GM18867 (cell line): ENCODE results near the gene SH3GLB1.

Source experiments
- ATAC-seq: cut with Tn5 transposase; IDR thresholded peaks from one replicate; pipeline ENCODE4 v1.9.1; 2021; ENCODE audit warnings: mild to moderate bottlenecking, moderate library complexity; ENCODE audit not compliant: unreplicated experiment

SH3GLB1 gene

DNA sequence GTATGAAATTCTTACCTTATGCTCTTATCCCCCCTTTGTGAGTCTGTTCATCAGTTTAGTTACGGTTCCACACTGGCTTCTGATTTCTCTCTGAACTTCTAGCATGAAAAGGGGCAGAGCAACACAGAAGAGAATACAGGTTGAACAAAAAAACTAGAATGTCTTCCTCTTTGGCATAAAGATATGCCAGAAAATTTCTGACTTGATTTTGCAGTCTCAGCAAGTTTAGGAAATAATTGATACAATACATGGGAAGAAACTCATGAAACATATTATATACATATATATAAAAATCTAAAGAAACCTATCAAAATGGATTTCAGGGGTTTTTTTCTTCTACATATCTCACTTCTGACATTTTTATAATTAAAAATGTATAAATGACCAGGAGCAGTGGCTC, 27.0 kb downstream of the SH3GLB1 start:
- ATAC-seq, result no peak

- no peak for ATAC-seq
Measured at GRCh38 chr1:86733340-86733739, 29.0 kb downstream of the SH3GLB1 start.

- peak; percentile 64 for ATAC-seq
Measured at GRCh38 chr1:86739648-86740509, 35.5 kb downstream of the SH3GLB1 start.

DNA sequence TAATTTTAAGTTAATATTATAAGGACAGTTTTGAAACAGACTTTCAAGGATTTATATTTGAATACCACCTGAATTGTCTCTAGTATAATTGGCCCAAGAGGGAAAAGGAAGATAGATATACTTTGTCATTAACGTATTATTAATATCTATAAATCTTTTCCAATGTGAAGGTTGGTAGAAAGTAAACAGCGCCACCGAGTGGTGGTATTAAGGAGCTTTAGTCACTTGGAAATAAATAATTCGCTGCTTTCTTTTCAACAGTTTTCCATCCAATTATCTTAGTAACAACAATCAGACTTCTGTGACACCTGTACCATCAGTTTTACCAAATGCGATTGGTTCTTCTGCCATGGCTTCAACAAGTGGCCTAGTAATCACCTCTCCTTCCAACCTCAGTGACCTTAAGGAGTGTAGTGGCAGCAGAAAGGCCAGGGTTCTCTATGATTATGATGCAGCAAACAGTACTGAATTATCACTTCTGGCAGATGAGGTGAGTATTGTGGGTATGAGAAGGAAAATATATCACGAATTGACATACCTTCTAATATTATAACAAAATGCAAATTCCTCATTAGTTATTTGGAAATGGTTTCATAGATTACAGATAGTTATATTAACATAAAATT, 37.7 kb downstream of the SH3GLB1 start:
- no peak for ATAC-seq

- no peak for ATAC-seq
Measured at GRCh38 chr1:86747304-86747703, 42.9 kb downstream of the SH3GLB1 start.

GRCh38 chr1:86748622-86749373, 44.4 kb downstream of the SH3GLB1 start:
- no peak for ATAC-seq

- no peak for ATAC-seq
Measured at GRCh38 chr1:86750076-86750475, 45.7 kb downstream of the SH3GLB1 start.

DNA sequence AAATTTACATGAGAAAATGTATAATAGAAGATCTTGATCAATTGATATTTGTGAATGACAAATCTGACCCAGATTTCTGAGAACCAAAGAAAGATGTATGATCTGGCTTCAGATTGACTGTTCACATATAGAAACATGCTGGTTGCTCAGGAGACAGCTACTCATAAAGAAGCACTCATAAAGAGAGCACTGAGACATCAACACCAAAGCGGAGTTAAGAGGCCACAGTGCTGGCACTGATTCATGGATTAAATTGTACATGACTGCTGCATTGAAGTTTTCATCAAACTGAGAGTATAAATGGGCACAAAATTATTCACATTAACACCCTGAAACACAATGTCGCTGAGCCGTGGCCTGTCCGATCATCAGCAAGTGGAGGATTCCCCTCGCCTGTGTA, 46.2 kb downstream of the SH3GLB1 start:
- ATAC-seq, result no peak

DNA sequence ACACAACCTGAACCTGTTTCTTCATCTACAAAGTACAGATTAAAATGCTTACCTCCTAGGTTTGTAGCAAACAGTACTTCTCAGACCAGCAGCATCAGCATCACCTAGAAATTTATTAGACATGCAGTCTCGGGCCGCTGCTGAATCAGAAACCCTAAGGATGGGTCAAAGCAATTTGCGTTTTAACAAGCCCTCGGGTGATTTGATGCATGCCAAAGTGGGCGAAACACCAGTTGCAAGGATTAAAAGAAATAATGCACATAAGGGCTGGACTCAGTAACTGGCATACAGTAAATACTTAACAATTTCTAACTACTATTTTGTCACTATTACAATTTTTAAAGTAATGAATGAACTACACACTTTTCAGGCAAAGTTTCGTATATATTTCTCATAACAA, 47.5 kb downstream of the SH3GLB1 start:
- no peak for ATAC-seq

GRCh38 chr1:86753700-86754099, 49.3 kb downstream of the SH3GLB1 start:
- no peak for ATAC-seq

DNA sequence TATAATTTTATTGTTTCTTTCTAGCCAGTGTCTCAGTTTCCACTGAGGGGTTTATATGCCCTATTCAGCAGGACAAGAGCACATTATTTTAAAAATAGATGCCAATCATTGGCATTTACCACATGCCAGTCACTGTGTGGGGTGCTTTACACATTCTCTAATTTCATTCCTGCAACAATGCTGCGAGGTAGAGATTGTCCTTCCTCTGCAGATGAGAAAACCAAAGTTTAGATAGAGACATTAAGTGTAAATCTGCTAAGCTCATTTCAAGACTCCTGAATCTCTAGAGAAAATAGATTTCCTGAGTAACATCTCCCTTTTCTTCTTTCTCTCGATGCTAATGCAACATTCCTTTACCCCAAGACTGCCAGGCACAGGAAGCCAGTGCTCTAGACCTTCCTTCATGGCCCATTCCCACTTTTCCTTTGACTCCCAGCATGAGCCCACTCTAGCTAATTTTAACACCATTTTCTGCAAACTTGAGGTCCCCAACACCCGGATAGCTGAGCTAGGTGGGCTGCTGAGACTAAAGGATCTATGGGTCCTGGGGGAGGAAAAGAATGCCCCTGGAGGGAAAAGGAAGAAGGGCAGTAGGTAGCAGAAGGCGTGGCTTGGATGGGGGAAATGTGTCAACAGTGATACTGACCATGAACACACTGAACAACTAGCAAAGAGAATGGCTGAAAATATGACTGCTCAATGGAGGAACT, 50.0 kb downstream of the SH3GLB1 start:
- ATAC-seq, result no peak

GRCh38 chr1:86756062-86756406, 51.7 kb downstream of the SH3GLB1 start:
- no peak for ATAC-seq

DNA sequence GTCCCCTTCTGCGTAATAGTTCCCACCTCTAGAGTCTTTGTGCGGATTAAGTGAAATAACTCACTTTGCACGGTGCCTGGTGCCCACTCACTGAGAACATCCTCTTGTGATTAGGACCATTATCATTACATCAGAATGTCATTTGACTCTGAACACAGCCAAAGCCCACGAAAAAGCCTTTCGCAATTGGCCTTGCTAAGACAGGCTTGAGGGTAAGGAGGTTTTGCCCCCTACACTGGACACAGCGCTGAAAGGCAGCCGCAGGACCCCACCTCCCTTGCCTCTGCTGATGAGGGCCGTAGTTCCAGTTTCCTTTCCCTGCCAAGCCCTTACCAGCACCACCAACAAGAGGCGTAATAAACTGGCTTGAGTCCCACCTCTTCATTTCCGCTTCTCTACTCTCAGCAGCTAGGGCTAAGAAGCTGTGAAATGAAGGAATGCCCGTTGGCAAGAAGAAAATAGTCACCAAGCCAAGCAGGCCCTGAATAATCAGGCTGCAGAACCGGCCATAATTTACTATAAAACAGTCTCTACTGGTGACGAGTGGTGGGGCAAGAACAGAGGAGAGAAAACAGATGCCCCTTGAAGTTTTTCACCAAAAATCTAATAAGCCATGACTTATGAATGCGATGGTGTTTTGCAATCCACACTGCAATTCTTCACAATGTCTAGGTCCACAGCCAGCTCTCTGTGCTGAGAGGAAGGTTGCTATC, 53.1 kb downstream of the SH3GLB1 start:
- ATAC-seq, result no peak

DNA sequence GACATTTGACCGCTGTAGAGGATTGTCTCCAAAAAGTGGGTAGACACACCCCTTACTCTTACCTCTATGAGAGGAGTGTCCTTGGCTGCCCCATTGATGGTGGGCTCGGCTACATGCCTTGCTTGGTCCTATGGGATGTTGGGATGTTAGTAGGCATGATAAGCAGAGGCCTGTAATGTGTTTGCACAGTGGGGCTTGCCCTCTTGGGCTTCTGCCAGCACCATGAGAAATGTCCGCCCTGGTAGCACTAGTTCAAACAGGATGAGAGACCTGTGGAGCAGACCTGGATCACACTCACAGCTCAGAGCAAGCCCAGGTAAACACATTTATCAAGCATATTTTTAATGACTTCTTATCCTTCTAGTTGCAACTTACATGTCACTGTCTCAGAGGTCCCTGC, 54.2 kb downstream of the SH3GLB1 start:
- ATAC-seq, result no peak

DNA sequence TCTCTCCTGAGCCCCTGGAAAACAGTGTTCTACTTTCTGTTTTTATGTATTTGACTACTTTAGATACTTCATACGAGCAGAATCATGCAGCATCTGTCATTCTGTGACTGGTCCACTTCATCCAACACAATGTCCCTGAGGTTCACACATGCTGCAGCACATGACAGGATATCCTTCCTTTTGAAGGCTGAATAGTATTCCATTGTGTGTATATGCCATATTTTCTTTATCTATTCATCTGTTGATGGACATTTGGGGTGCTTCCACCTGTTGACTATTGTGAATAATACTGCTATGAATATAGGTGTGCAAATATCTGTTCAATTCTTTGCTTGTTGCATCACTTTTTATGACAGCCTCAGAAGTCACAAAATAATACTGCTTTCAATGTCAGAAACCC, 55.8 kb downstream of the SH3GLB1 start:
- no peak for ATAC-seq

- no peak for ATAC-seq
Measured at GRCh38 chr1:86762336-86762735, 58.0 kb downstream of the SH3GLB1 start.

DNA sequence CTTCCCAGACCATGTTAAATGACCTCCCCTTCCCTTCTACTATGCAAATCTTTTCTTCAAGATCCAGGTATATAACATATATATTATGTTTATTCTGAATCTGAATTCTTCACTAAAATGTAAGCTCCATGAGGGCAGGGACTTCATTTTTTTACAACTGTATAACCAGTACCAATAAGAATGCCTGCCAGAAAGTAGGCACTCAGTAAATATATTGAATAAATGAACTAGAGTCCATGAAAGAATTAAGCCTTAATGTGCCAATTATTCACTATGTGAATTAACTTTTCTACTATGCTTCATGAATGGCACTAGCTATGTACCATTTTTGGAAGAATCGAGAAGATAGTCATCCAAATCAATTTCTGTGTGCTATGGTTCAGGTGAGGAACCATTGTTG, 60.1 kb downstream of the SH3GLB1 start:
- no peak for ATAC-seq

- ATAC-seq, result no peak
Measured at GRCh38 chr1:86765073-86765472, 60.7 kb downstream of the SH3GLB1 start.

DNA sequence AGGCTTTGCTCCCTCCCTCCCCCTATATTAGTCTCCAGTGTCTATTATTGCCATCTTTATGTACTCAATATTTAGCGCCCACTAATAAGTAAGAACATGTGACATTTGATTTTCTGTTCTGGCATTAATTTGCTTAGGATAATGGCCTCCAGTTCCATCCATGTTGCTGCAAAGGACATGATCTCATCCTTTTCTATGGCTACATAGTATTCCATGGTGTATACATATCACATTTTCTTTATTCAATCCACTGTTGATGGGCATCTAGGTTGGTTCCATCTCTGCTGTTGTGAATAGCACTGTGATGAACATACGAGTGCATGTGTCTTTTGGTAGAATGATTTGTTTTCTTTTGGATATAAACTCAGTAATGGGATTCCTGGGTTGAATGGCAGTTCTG, 61.3 kb downstream of the SH3GLB1 start:
- no peak for ATAC-seq

DNA sequence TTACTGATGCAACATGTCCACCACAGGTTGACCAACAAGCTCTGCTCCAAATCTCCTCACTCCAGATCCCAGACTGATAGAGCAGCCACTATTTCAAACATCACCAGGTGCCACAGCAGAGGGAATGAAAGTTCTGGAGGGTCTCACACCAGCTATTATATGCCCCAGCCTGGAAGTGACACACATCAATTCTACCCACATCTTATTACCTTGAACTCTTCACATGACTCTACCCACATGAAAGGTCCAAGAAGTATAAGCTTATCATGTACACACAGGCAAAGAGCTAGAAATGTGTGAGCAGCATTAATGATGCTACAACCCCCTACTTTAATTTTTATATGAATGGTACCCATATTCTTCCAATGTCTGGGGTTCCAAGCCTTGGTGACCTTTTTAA, 64.2 kb downstream of the SH3GLB1 start:
- no peak for ATAC-seq

- ATAC-seq, result no peak
Measured at GRCh38 chr1:86769065-86769464, 64.7 kb downstream of the SH3GLB1 start.
